T-helper 1 cell (primary cell): ENCODE measurements around the gene CDC37.

ENCODE experiments used
- DNase-seq, 5 donors: peaks; one replicate each; pipeline ENCODE4 v3.0.0-alpha.2; 2012 to 2020

The CDC37 gene

DNA sequence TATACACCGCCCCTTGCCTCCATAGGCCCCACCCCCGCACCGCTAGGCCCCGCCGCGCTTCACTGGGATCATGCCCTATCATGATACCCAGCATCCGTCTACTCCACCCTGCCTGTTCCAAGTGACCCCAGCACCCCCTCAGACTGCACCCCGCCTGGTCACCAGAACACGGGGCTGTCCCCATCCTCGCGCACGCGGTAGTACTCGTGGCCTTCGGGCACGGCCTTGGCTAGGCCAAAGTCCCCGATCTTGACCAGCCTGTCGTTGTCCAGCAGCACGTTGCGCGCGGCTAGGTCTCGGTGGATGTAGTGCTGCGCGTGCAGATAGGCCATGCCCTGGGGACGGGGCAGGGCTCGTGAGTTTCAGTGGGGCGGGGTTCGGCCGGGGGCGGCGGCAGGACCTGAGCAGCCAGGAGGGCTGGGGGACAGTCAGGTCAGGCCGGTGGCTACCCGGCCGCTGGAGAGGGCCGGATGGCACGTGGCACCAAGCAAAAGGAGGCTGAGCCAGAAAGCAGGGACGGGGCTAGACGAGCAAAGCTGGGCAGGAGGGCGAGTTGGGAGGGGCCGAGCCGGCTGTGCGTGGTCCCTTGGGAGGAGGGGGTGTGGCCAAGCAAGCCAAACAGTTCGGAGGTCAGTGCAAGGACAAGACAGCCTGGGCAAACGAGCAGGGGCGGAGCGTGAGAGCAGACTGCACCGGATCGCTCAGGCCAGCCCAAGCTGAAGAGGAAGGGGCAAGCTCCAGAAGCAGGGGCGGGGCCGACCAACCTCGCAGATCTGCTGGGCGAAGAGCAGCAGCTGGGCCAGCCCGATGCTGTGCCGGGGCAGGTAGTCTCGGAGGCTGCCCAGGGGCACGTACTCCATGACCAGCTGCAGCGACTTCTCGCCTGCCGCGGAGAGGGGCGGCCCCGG lies 50.3 kb downstream of the CDC37 start:
- DNase-seq: no peak

DNA sequence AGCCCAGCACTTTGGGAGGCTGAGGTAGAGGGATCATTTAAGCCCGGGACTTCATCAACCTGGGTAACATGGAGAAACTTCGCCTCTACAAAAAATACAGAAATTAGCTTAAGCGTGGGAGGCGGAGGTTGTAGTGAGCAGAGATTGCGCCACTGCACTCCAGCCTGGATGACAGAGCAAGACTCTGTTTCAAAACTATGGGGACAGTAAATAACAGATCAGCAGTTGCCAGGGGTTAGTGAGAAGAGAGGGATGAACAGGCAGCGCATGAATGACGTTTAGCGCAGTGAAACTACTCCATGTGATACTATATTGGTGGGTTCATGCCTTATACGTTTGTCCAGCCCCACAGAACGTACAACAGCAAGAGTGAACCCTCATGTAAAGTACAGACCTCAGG lies 56.8 kb downstream of the CDC37 start:
- DNase-seq: no peak

DNA sequence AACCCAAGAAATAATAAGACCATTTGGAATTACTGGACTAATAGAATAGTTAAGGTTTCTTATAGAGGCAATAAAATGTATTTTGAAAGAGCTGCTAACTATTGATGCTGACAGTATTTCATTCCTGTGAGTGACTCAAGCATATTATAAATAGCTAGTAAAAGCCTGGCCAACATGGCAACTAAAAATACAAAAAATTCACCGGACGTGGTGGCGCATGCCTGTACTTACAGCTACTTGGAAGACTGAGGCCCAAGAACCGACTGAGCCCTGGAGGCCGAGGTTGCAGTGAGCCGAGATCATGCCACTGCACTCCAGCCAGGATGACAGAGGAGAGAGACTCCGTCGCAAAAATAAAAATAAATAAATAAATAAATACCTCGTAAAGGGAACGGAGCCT lies 58.6 kb downstream of the CDC37 start:
- DNase-seq: no peak

DNA sequence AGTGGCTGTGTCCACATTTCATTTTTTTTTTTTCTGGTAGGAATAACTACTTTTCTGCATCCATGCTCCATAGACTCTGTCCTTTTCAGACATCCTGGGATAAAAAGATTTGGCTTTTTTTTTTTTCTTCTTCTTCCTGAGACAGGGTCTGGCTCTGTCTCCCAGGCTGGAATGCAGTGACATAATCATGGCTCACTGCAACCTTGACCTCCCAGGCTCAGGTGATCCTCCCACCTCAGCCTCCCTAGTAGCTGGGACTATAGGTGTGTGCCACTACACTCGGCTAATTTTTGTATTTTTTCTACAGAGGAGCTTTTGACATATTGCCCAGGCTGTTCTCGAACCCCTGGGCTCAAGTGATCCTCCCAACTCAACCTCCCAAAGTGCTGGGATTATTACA lies 59.8 kb downstream of the CDC37 start:
- DNase-seq: no peak
